ENCODE measurements around the gene CKB.

CKB gene

DNA sequence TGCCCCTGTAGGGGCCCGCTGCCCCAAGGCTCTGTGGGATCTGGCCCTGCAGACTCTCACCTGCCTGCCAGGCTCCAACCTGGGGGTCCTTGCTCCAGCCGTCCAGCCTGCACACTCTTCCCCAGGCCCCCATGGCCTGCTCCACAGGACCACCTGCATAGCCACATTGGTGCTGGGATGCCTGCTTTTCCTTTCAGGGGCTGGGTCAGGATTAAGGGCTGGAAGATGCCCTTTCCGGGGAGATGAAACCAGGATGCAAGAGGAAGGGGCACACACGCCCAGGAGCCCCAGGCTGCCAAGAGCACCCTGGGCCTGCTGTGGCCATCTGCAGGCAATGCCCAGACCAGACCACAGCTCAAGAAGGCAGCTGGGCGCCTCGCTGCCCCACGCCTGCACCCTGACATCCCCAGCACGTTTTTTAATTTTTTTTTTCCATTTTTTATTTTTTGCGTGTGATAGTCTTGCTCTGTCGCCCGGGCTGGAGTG is 24.9 kb upstream of the CKB start:
- TF ChIP-seq, protein P1, sequence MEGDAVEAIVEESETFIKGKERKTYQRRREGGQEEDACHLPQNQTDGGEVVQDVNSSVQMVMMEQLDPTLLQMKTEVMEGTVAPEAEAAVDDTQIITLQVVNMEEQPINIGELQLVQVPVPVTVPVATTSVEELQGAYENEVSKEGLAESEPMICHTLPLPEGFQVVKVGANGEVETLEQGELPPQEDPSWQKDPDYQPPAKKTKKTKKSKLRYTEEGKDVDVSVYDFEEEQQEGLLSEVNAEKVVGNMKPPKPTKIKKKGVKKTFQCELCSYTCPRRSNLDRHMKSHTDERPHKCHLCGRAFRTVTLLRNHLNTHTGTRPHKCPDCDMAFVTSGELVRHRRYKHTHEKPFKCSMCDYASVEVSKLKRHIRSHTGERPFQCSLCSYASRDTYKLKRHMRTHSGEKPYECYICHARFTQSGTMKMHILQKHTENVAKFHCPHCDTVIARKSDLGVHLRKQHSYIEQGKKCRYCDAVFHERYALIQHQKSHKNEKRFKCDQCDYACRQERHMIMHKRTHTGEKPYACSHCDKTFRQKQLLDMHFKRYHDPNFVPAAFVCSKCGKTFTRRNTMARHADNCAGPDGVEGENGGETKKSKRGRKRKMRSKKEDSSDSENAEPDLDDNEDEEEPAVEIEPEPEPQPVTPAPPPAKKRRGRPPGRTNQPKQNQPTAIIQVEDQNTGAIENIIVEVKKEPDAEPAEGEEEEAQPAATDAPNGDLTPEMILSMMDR (IDR thresholded peaks at IDR 0.05), result no peak

DNA sequence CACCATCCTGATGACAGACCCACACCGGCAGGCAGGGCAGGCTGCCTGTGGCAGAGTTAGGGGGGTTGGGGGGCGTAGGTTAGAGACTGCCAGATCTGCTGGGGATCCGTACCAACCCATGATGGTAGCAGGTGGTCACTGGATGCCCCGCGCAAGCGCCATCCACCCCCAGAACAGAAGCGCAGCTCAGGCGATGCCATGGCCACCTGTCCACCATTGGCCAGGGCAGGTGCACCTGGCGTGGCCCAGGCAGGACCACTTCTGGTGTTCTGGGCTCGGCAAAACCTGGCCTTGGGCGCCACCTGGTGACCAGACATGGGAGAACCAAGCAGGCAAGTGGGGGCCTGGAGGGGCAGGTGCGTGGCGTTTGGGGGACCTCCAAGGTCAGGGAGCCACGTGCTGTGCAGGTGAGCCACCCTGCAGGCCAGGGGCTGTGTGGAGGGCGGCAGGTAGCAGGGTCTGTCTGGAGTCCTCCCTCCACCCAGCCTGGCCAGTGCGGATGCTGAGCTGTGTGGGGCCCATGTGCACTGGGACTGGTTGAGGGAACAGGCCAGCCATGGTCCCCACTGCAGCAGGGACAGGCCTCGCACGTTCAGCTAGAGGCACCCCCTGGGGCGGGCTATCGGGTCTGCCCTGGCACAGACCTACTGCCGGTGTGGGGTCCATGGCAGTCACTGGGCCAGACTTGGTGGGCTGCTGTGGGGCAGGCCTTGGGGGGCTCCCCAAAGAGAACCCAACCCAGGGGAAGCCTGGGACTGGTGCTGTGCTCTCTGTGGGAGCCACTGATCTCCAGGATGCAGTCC is 24.2 kb upstream of the CKB start:
- TF ChIP-seq, protein P1 (IDR thresholded peaks at IDR 0.05), result peak; percentile 97

DNA sequence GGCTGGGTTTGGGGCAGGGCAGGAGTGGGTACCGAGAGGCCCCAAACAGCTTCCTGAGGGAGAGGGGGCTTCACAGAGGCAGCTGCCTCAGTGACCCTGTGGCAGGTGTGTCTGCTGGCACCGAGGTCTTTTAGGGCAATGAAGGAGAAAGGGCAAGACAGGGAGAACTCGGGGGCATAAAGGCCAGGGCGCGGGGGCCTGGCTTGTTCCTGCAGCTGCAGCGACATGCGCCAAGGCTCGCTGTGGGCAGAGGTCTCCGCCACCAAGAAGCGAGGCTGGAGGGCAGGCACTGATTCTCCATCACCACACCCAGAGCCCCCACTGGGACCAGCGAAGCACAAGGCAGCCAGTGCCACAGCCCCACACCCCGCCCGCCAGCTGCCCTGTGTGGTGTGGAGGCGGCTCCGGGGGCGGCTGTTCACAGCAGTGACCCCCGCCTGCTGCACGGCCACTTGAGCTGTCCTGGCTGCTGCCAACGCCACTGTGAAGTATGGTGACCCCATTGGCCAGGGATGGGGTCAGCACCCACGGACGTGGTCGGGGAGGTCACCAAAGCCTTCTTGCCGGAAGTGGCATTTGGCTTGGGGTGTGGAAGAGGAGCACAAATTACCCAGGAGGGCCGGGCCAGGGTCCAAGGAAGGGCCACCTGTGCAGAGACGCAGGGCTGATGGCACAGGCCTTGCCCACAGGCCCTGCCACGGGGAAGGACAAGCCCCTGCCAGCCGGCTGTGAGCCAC is 23.5 kb upstream of the CKB start:
- TF ChIP-seq, protein P1 (IDR thresholded peaks at IDR 0.05), result no peak

DNA sequence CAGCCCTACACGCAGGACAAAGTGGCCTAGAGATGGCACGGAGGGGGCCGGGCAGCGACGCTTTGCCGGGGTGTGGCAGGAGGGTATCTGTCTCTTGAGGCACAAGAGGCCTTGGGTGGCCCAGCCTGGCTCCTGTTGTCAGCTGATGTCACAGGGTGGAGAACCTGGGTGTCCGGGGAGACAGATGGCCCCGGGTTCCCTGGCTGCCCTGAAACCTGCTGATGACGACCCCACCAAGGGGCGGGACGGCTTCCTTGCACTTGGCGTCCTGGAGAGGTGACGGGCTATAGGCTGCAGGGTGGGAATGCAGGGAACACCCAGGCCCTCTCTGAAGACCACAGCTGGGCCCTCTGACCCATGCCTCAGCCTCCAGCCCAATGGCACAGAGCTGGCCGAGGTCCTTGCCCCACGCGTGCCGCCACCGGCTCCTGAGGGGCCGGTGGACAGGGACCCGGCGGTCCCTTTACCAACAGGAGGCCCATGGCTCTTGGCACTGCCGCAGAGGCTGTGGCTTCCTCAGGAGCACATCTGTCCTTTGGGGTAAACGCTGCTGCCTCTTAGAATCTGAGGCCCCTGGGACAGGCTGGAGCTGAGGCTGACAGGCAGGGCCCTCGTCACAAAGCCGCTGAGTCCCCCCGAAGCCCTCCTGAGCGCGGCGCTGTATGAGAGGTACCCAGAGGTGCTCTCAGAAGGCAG is 22.7 kb upstream of the CKB start:
- TF ChIP-seq, protein P1 (IDR thresholded peaks at IDR 0.05), result no peak

DNA sequence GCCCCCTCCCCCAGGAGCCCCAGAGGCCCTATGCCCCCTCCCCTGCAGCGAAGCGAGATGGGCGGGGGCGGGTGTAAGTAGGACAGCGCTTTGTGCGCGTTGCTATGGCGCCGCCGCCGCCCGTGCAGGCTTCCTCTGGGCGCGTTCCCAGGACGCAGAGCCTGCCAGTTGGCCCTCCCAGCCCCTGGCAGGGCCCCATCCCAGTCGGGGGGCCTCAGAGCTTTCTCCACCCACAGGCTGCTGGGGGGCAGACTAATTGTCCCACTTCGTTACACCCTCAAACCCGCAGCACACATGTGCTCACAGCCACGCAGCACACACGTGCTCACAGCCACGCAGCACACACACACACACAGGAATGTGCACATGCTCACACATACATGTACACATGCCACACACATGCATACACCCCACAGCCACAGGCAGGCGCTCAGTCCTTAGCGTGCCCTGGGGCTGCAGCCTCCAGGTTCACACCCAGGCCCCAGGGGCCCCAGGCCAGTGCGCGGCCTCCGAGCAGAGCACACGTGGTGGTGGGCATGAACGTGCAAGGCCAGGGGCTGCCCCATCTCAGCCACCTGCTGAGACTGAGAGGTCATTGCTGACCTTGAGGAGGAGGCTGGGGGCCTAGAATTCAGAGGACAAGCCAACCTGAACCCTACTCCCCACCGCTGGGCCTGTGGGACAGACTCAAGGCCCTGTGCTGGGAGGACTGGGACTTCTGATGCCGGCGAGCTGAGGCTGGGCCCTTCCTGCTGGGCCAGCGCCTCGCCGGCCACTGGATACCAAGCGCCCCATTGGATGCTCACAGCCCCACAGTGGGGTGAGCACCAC is 22.0 kb upstream of the CKB start:
- TF ChIP-seq, protein P1 (IDR thresholded peaks at IDR 0.05), result no peak

DNA sequence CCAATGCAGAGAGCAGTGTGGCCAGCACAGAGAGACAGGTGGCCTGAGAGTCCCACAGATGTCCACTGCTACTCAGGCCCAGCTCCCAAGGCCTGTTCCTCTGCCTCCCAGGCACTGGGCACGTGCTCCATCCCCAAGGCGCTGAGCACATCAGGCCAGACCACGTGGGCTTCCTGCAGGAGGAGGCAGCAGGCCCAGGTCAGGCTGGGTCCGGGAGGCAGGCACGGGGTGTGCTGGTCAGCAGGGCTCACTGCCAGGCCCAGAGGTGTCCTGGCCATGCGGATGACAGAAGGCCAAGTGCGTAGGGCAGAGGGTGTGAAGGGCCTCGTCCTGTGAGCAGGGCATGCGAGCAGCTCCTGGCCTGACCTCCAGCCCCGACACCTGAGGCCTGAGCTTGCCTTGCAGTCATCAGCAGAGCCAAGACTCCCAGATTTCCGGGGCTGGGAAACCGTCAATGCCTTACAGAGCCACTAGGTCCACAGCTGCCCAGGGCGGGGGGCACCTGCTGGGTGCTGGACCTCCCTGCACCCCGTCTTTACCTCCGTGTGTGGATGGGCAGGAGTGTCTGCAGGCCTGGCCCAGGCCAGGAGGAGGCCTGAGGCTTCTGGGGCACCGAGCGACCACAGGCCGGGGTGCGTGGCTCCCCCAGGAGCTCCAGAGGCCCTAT is 21.2 kb upstream of the CKB start:
- TF ChIP-seq, protein P1 (IDR thresholded peaks at IDR 0.05), result no peak
